Vagina (tissue), 2 donors: ENCODE data around the gene CACNG7.

Experiments
- CTCF ChIP-seq, 3 experiments: fragments of 450-650 bp in 2 of 3; fragments of 200-600 bp in 1 of 3; sonication (generic) in 1 of 3; IDR thresholded peaks; one replicate each; pipeline ENCODE4 v1.5.1; 2017 to 2019; ENCODE audit warnings: antibody characterized with exemption in 3 of 3, mild to moderate bottlenecking in 2 of 3, moderate library complexity in 2 of 3
- POLR2A ChIP-seq, 2 donors: fragments of 450-650 bp; IDR thresholded peaks; one replicate each; pipeline ENCODE4 v1.6.1; 2017; ENCODE audit warnings: antibody characterized with exemption in 2 of 2, mild to moderate bottlenecking in 2 of 2, moderate library complexity in 2 of 2
- POLR2AphosphoS5 ChIP-seq, 2 donors: sonication (generic); formaldehyde crosslinking; IDR thresholded peaks; one replicate each; pipeline ENCODE4 v1.9.0; 2017; ENCODE audit warnings: antibody characterized with exemption in 2 of 2, mild to moderate bottlenecking in 2 of 2, low read depth in 1 of 2; ENCODE audit not compliant: insufficient read depth in 1 of 2

GRCh38 chr19:53936029-53936428 lies 27.0 kb downstream of the CACNG7 start:
- TF ChIP-seq CTCF (IDR thresholded peaks at IDR 0.05), result no peak
- no peak for TF ChIP-seq POLR2AphosphoS5 (IDR thresholded peaks at IDR 0.05; ENCODE audit: insufficient read depth in 1 of 2, low read depth in 1 of 2)
- TF ChIP-seq POLR2A (IDR thresholded peaks at IDR 0.05), result no peak
